ENCODE measurements around the gene KRTAP2-2. TPM values are rescaled to one million over a fixed set of nuclear protein-coding genes. Genes with fewer than 3 reads are reported as not detected.

The KRTAP2-2 gene
- total and polyA plus RNA-seq, 2 of the 13 experiments (the other 11 are each of a cell fraction or from before 2014, with no cell fraction given): not detected

GRCh38 chr17:41015454-41015853, 39.6 kb downstream of the KRTAP2-2 start:
- no peak for FAIRE-seq
- H3K79me2 ChIP-seq (ENCODE audit: insufficient read depth, low read length): no peaks in the 10 kb centered on the region
- H3K4me3 ChIP-seq (replicated peaks in 1 of 3; ENCODE audit: insufficient read depth in 1 of 3, low read depth in 2 of 3, low read length in 3 of 3): no peak overlapping the region
- H2AFZ ChIP-seq (ENCODE audit: low read length): no peak overlapping the region
- H3K4me2 ChIP-seq (ENCODE audit: low read depth, low read length): no peak overlapping the region
- no peaks in the 10 kb centered on the region for H3K36me3 ChIP-seq (replicated peaks in 1 of 2; ENCODE audit: control insufficient read depth in 1 of 2, insufficient read depth in 2 of 2, low read length in 2 of 2)
- in situ Hi-C loops (cut with HindIII; ENCODE audit: extremely low pct_ligation_motif_present, low pct_unique_long_range_greater_than_20kb): no loop called here
- no peak overlapping the region for H3K9ac ChIP-seq (ENCODE audit: insufficient read depth, low read depth, low read length)
- no peaks in the 10 kb centered on the region for H3K9me3 ChIP-seq (ENCODE audit: low read length)
- no peak overlapping the region for H3K27ac ChIP-seq (ENCODE audit: extremely low read length, insufficient read depth, low read length)
- BruUV-seq (replicated peaks): no TSS peak
- peaks cover 53% of the 10 kb centered on the region for H3K4me1 ChIP-seq (ENCODE audit: insufficient read depth, low read length)
- WGBS (ENCODE audit: low lambda C conversion rate): 84% methylated on average over 7 of the region's 7 CpGs
- TF ChIP-seq, protein P1, sequence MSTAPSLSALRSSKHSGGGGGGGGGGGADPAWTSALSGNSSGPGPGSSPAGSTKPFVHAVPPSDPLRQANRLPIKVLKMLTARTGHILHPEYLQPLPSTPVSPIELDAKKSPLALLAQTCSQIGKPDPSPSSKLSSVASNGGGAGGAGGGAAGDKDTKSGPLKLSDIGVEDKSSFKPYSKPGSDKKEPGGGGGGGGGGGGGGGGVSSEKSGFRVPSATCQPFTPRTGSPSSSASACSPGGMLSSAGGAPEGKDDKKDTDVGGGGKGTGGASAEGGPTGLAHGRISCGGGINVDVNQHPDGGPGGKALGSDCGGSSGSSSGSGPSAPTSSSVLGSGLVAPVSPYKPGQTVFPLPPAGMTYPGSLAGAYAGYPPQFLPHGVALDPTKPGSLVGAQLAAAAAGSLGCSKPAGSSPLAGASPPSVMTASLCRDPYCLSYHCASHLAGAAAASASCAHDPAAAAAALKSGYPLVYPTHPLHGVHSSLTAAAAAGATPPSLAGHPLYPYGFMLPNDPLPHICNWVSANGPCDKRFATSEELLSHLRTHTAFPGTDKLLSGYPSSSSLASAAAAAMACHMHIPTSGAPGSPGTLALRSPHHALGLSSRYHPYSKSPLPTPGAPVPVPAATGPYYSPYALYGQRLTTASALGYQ (CRISPR knock-in tag; IDR thresholded peaks at IDR 0.05): no peak
- TF ChIP-seq HES4 (CRISPR knock-in tag; IDR thresholded peaks at IDR 0.05; ENCODE audit: borderline replicate concordance): no peak
- no peak for TF ChIP-seq ZNF567 (CRISPR knock-in tag; IDR thresholded peaks at IDR 0.05; ENCODE audit: borderline replicate concordance)
- TF ChIP-seq ZC3H4 (CRISPR knock-in tag; IDR thresholded peaks at IDR 0.05; ENCODE audit: borderline replicate concordance): no peak
- TF ChIP-seq ZNF724P (CRISPR knock-in tag; IDR thresholded peaks at IDR 0.05; ENCODE audit: borderline replicate concordance): no peak
- no peak for TF ChIP-seq KAT7 (CRISPR knock-in tag; IDR thresholded peaks at IDR 0.05; ENCODE audit: borderline replicate concordance)
- TF ChIP-seq AHDC1 (CRISPR knock-in tag; IDR thresholded peaks at IDR 0.05; ENCODE audit: borderline replicate concordance): no peak
- no peak for TF ChIP-seq SOX6 (IDR thresholded peaks at IDR 0.05)
- TF ChIP-seq SOX6 (CRISPR knock-in tag; IDR thresholded peaks at IDR 0.05): no peak
- TF ChIP-seq ZNF891 (CRISPR knock-in tag; IDR thresholded peaks at IDR 0.05): no peak
- no peak for TF ChIP-seq ATAD3A (CRISPR knock-in tag; IDR thresholded peaks at IDR 0.05)
- no peak for TF ChIP-seq ZSCAN31 (CRISPR knock-in tag; IDR thresholded peaks at IDR 0.05; ENCODE audit: low read depth)
- TF ChIP-seq XBP1 (CRISPR knock-in tag; IDR thresholded peaks at IDR 0.05): no peak
- TF ChIP-seq ZNF558 (CRISPR knock-in tag; IDR thresholded peaks at IDR 0.05; ENCODE audit: borderline replicate concordance): no peak
- no peak for TF ChIP-seq NFYB (CRISPR knock-in tag; IDR thresholded peaks at IDR 0.05)
- no peak for TF ChIP-seq MEIS2 (CRISPR knock-in tag; IDR thresholded peaks at IDR 0.05)
- TF ChIP-seq SNAPC5 (CRISPR knock-in tag; IDR thresholded peaks at IDR 0.05; ENCODE audit: borderline replicate concordance): no peak
- no peak for DNase-seq (ENCODE audit: low spot score)
- CTCF ChIA-PET (ENCODE audit: low intra/inter-chr PET ratio, low total read pairs): no interaction called here
- ATAC-seq: no peak
- no peaks in the 10 kb centered on the region for H3K27me3 ChIP-seq (ENCODE audit: control insufficient read depth in 1 of 2, insufficient read depth in 2 of 2, low read length in 2 of 2)
- H4K20me1 ChIP-seq (ENCODE audit: insufficient read depth, low read length): no peaks in the 10 kb centered on the region
- intact Hi-C loops (cut with micrococcal nuclease; ENCODE audit: unreplicated experiment): no loop called here
- POLR2A ChIA-PET: interaction anchor here (1.3 kb wide), 1 partner anchor 58 kb away, joined by 3 read pairs; no protein-coding TSS in a partner anchor

All from HepG2 (cell line).